WI38 (cell line): ENCODE measurements around the gene ARL6IP5.

ENCODE experiments used
- H3K4me3 ChIP-seq: 2 replicates; pipeline ENCODE4 v1.5.1; 2011; ENCODE audit warnings: low read depth, mild to moderate bottlenecking, control low read depth, low read length
- CTCF ChIP-seq: IDR thresholded peaks from 2 replicates; pipeline ENCODE4 v1.5.1; 2012; ENCODE audit warnings: low read depth, mild to moderate bottlenecking, control low read depth, low read length

ARL6IP5 gene

GRCh38 chr3:69149586-69149985, 64.8 kb downstream of the ARL6IP5 start:
- no peak for TF ChIP-seq CTCF
- no peak overlapping the region for H3K4me3 ChIP-seq
